Measurements from ENCODE around the gene HLA-DRA.
"Not testable (repeated sequence)": the region's sequence is repeated elsewhere in the genome, so short reads cannot be mapped to it uniquely, and the experiment has no call there.

DNA sequence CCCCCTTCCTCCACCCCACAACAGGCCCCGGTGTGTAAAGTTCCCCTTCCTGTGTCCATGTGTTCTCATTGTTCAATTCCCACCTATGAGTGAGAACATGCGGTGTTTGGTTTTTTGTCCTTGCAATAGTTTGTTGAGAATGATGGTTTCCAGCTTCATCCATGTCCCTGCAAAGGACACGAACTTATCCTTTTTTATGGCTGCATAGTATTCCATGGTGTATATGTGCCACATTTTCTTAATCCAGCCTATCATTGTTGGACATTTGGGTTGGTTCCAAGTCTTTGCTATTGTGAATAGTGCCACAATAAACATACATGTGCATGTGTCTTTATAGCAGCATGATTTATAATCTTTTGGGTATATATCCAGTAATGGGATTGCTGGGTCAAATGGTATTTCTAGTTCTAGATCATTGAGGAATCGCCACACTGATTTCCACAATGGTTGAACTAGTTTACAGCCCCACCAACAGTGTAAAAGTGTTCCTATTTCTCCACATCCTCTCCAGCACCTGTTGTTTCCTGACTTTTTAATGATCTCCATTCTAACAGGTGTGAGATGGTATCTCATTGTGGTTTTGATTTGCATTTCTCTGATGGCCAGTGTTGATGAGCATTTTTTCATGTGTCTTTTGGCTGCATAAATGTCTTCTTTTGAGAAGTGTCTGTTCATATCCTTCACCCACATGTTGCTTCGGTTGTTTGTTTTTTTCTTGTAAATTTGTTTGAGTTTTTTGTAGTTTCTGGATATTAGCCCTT, 28.2 kb downstream of the HLA-DRA start:
- not testable (repeated sequence) for TF ChIP-seq POLR2A (IDR thresholded peaks at IDR 0.05; ENCODE audit: low read length); GATA1 (IDR thresholded peaks at IDR 0.05; ENCODE audit: low read depth, low read length)

Data from erythroblast (primary cell).